HG03108 (cell line): ENCODE measurements around the gene ATIC.
"Not testable (repeated sequence)": the region's sequence is repeated elsewhere in the genome, so short reads cannot be mapped to it uniquely, and the experiment has no call there.

Source experiments
- ATAC-seq: cut with Tn5 transposase; IDR thresholded peaks from one replicate; pipeline ENCODE4 v1.9.1; 2021; ENCODE audit warnings: moderate library complexity; ENCODE audit not compliant: unreplicated experiment

Gene ATIC

GRCh38 chr2:215360059-215360458, 48.2 kb downstream of the ATIC start:
- ATAC-seq: not testable (repeated sequence)

GRCh38 chr2:215360596-215360995, 48.7 kb downstream of the ATIC start:
- ATAC-seq: no peak

GRCh38 chr2:215361211-215361875, 49.5 kb downstream of the ATIC start:
- ATAC-seq: no peak

GRCh38 chr2:215361876-215362561, 50.2 kb downstream of the ATIC start:
- ATAC-seq: no peak

- no peak for ATAC-seq
These were observed 50.7 kb downstream of the ATIC start for GRCh38 chr2:215362562-215362904.

- ATAC-seq: no peak
These were observed 51.2 kb downstream of the ATIC start for GRCh38 chr2:215363039-215363438.

- no peak for ATAC-seq
These were observed 51.8 kb downstream of the ATIC start for GRCh38 chr2:215363461-215364156.

- ATAC-seq: no peak
These were observed 52.6 kb downstream of the ATIC start for GRCh38 chr2:215364157-215365155.

GRCh38 chr2:215365184-215365658, 53.4 kb downstream of the ATIC start:
- ATAC-seq: no peak

- ATAC-seq: no peak
These were observed 54.7 kb downstream of the ATIC start for GRCh38 chr2:215366440-215367032.

GRCh38 chr2:215367662-215368492, 56.0 kb downstream of the ATIC start:
- no peak for ATAC-seq

GRCh38 chr2:215368493-215368809, 56.6 kb downstream of the ATIC start:
- ATAC-seq: no peak

GRCh38 chr2:215369181-215369760, 57.4 kb downstream of the ATIC start:
- no peak for ATAC-seq

- ATAC-seq: no peak
These were observed 58.5 kb downstream of the ATIC start for GRCh38 chr2:215370112-215370965.

- no peak for ATAC-seq
These were observed 60.3 kb downstream of the ATIC start for GRCh38 chr2:215371915-215372897.

- ATAC-seq: no peak
These were observed 61.2 kb downstream of the ATIC start for GRCh38 chr2:215372968-215373649.

- no peak for ATAC-seq
These were observed 62.1 kb downstream of the ATIC start for GRCh38 chr2:215374002-215374401.
